Esophagus squamous epithelium (tissue), 4 donors: ENCODE measurements around the gene SPEG.
"Not testable (repeated sequence)": the region's sequence is repeated elsewhere in the genome, so short reads cannot be mapped to it uniquely, and the experiment has no call there.

ENCODE experiments used
- CTCF ChIP-seq, 6 experiments: fragments of 450-650 bp in 4 of 6; fragments of 200-600 bp in 2 of 6; sonication (generic) in 2 of 6; IDR thresholded peaks; one replicate each; pipeline ENCODE4 v1.5.1; 2016 to 2019; ENCODE audit warnings: antibody characterized with exemption in 6 of 6, mild to moderate bottlenecking in 4 of 6, moderate library complexity in 4 of 6
- POLR2A ChIP-seq, 4 donors: fragments of 450-650 bp; IDR thresholded peaks; one replicate each; pipeline ENCODE4 v1.6.1; 2017; ENCODE audit warnings: antibody characterized with exemption in 4 of 4, mild to moderate bottlenecking in 4 of 4, moderate library complexity in 3 of 4

- not testable (repeated sequence) for TF ChIP-seq CTCF, POLR2A (IDR thresholded peaks at IDR 0.05)
Observed at GRCh38 chr2:219407343-219407742, 27.3 kb upstream of the SPEG start.
